ENCODE results near the gene SARS1. TPM values are rescaled to one million over a fixed set of nuclear protein-coding genes. Genes with fewer than 3 reads are reported as not detected.

SARS1 gene
- total and polyA plus RNA-seq, 2 donors (not counting 1 experiment from before 2014, with no cell fraction given), result 59.1 to 115 TPM

GRCh38 chr1:109164538-109164937, 49.2 kb upstream of the SARS1 start:
- DNase-seq, result no peak
- CTCF ChIA-PET, result no interaction called here
- peaks cover 16% of the 10 kb centered on the region for H3K27me3 Mint-ChIP-seq
- H3K4me3 ChIP-seq (ENCODE audit: control extremely low read depth in 1 of 5, extremely low read depth in 1 of 5, insufficient read depth in 1 of 5, low read depth in 2 of 5, low read length in 4 of 5), result no peak overlapping the region
- H3K9me3 Mint-ChIP-seq (ENCODE audit: insufficient read depth), result no peaks in the 10 kb centered on the region
- no peak overlapping the region for H3K27ac ChIP-seq (ENCODE audit: low read length in 2 of 2)
- no peak overlapping the region for H3K4me2 ChIP-seq (replicated peaks; ENCODE audit: low read depth, low read length, poor library complexity, severe bottlenecking)
- no peak for ATAC-seq (ENCODE audit: low read depth)
- POLR2A ChIA-PET, result interaction anchor here (1.0 kb wide), 1 partner anchor 52 kb away, joined by 3 read pairs; no protein-coding TSS in a partner anchor
- peaks cover 10% of the 10 kb centered on the region for H3K4me1 Mint-ChIP-seq
- no peak overlapping the region for H2AFZ ChIP-seq (ENCODE audit: insufficient read depth, low read depth, low read length, poor library complexity, severe bottlenecking)
- H3K36me3 ChIP-seq (replicated peaks in 1 of 2; ENCODE audit: control extremely low read depth in 1 of 2, control insufficient read depth in 1 of 2, extremely low read depth in 1 of 2, insufficient read depth in 2 of 2, low read length in 1 of 2), result no peaks in the 10 kb centered on the region
- no peak overlapping the region for H3K4me3 Mint-ChIP-seq
- TF ChIP-seq EZH2 (IDR thresholded peaks at IDR 0.05; ENCODE audit: borderline replicate concordance, insufficient read depth, low read depth, low read length, poor library complexity, severe bottlenecking) (no peak), CTCF (IDR thresholded peaks at IDR 0.05) (no peak)
- H3K4me1 ChIP-seq (ENCODE audit: control insufficient read depth in 2 of 2, insufficient read depth in 2 of 2, low read length in 2 of 2), result no peaks in the 10 kb centered on the region
- peaks cover 0 to 3% (median under 1%) of the 10 kb centered on the region in 4 experiments for H3K27me3 ChIP-seq (replicated peaks in 1 of 4; ENCODE audit: control extremely low read depth in 1 of 4, control insufficient read depth in 3 of 4, insufficient read depth in 4 of 4, low read length in 3 of 4)
- no peaks in the 10 kb centered on the region for H4K20me1 ChIP-seq (ENCODE audit: control insufficient read depth, insufficient read depth, low read length, poor library complexity, severe bottlenecking)
- H3K9ac ChIP-seq (ENCODE audit: low read length), result no peak overlapping the region
- intact Hi-C loops (cut with micrococcal nuclease), result no loop called here
- H3K27ac Mint-ChIP-seq, result no peak overlapping the region
- WGBS (ENCODE audit: insufficient coverage), result 98% methylated on average over 6 of the region's 8 CpGs
- H3K79me2 ChIP-seq (ENCODE audit: control insufficient read depth, insufficient read depth, low read length), result no peaks in the 10 kb centered on the region
- H3K9me3 ChIP-seq (ENCODE audit: control extremely low read depth in 1 of 3, control insufficient read depth in 2 of 3, insufficient read depth in 1 of 3, low read length in 2 of 3), result no peaks in the 10 kb centered on the region

- H3K4me3 Mint-ChIP-seq, result no peak overlapping the region
- no peaks in the 10 kb centered on the region for H3K4me1 ChIP-seq (ENCODE audit: control insufficient read depth in 2 of 2, insufficient read depth in 2 of 2, low read length in 2 of 2)
- WGBS (ENCODE audit: insufficient coverage), result 94% methylated on average over 3 of the region's 7 CpGs
- no peaks in the 10 kb centered on the region for H3K79me2 ChIP-seq (ENCODE audit: control insufficient read depth, insufficient read depth, low read length)
- ChIA-PET POLR2A (no interaction called here), CTCF (interaction anchor here (1.0 kb wide), 1 partner anchor 55 kb away, joined by 3 read pairs; a partner anchor contains a TSS)
- H3K27ac Mint-ChIP-seq, result no peak overlapping the region
- DNase-seq (no peak), ATAC-seq (ENCODE audit: low read depth) (no peak)
- intact Hi-C loops (cut with micrococcal nuclease), result no loop called here
- no peak overlapping the region for H3K4me2 ChIP-seq (replicated peaks; ENCODE audit: low read depth, low read length, poor library complexity, severe bottlenecking)
- H2AFZ ChIP-seq (ENCODE audit: insufficient read depth, low read depth, low read length, poor library complexity, severe bottlenecking), result no peak overlapping the region
- peaks cover 28% of the 10 kb centered on the region for H3K27me3 Mint-ChIP-seq
- no peak overlapping the region for H3K4me3 ChIP-seq (ENCODE audit: control extremely low read depth in 1 of 5, extremely low read depth in 1 of 5, insufficient read depth in 1 of 5, low read depth in 2 of 5, low read length in 4 of 5)
- H3K36me3 ChIP-seq (replicated peaks in 1 of 2; ENCODE audit: control extremely low read depth in 1 of 2, control insufficient read depth in 1 of 2, extremely low read depth in 1 of 2, insufficient read depth in 2 of 2, low read length in 1 of 2), result no peaks in the 10 kb centered on the region
- H3K27me3 ChIP-seq (replicated peaks in 1 of 4; ENCODE audit: control extremely low read depth in 1 of 4, control insufficient read depth in 3 of 4, insufficient read depth in 4 of 4, low read length in 3 of 4), result peaks cover 0 to 4% (median 1%) of the 10 kb centered on the region in 4 experiments
- H3K9me3 ChIP-seq (ENCODE audit: control extremely low read depth in 1 of 3, control insufficient read depth in 2 of 3, insufficient read depth in 1 of 3, low read length in 2 of 3), result no peaks in the 10 kb centered on the region
- H3K27ac ChIP-seq (ENCODE audit: low read length in 2 of 2), result no peak overlapping the region
- H3K4me1 Mint-ChIP-seq, result peaks cover 7% of the 10 kb centered on the region
- no peaks in the 10 kb centered on the region for H3K9me3 Mint-ChIP-seq (ENCODE audit: insufficient read depth)
- H4K20me1 ChIP-seq (ENCODE audit: control insufficient read depth, insufficient read depth, low read length, poor library complexity, severe bottlenecking), result no peaks in the 10 kb centered on the region
- no peak overlapping the region for H3K9ac ChIP-seq (ENCODE audit: low read length)
- TF ChIP-seq EZH2 (IDR thresholded peaks at IDR 0.05; ENCODE audit: borderline replicate concordance, insufficient read depth, low read depth, low read length, poor library complexity, severe bottlenecking) (no peak), CTCF (IDR thresholded peaks at IDR 0.05) (no peak)
Observed at GRCh38 chr1:109167001-109167506, 46.7 kb upstream of the SARS1 start.

Data from B cell (primary cell).